Right cardiac atrium (tissue), 5 donors: ENCODE results near the gene PLEKHO2. TPM values are rescaled to one million over a fixed set of nuclear protein-coding genes. Genes with fewer than 3 reads are reported as not detected.
A peak's percentile ranks its signal among the peaks of the same experiment; 100 is the strongest.
"Not testable (repeated sequence)": the region's sequence is repeated elsewhere in the genome, so short reads cannot be mapped to it uniquely, and the experiment has no call there.

ENCODE experiments used
- ATAC-seq, 2 donors: fragments of 200-7000 bp; cut with Tn5 transposase; one replicate each; pipeline versions ENCODE4 v1.8.0 to v1.9.1; 2020; ENCODE audit warnings: moderate library complexity in 2 of 2, mild to moderate bottlenecking in 1 of 2
- DNase-seq, 3 donors: peaks; one replicate each; pipeline ENCODE4 v3.0.0-alpha.2; 2020
- H3K27ac ChIP-seq: one replicate; pipeline ENCODE4 v1.5.1; 2013; ENCODE audit warnings: mild to moderate bottlenecking, low read length, control low read depth, moderate library complexity
- H3K27me3 ChIP-seq: one replicate; pipeline ENCODE4 v1.6.1; 2013; ENCODE audit not compliant: control insufficient read depth, insufficient read depth
- H3K4me1 ChIP-seq: one replicate; pipeline ENCODE4 v1.6.1; 2013; ENCODE audit warnings: low read length; ENCODE audit not compliant: control insufficient read depth, insufficient read depth
- H3K4me3 ChIP-seq: one replicate; pipeline ENCODE4 v1.5.1; 2013; ENCODE audit warnings: low read length, control low read depth
- H3K9me3 ChIP-seq: one replicate; pipeline ENCODE4 v1.6.1; 2013; ENCODE audit warnings: low read length; ENCODE audit not compliant: control insufficient read depth
- WGBS: extraction: QIAGEN DNeasy Blood & Tissue Kit; methylation state at CpG from one replicate; pipeline ENCODE4 v1.1.7; 2013; 5-methylcytosine and 5-hydroxymethylcytosine counted together
- intact Hi-C, 4 donors: fragments of 100-400 bp; cut with DNase I; formaldehyde crosslinking; loops; one replicate each; pipeline versions ENCODE4 v1.11.0 to v1.14.0; 2022 to 2023
- polyA plus RNA-seq: library from polyadenylated mRNA; stranded (reverse); fragments of 200-250 nt; gene quantifications from one replicate; pipeline ENCODE4 v1.2.3, GENCODE V29; 2013
- total RNA-seq, 4 donors: library from RNA; stranded (reverse); fragmentation: NEBNext Ultra II Directional; extraction: Animal tissue kit (Norgen Biotek cat#: 25700); gene quantifications; one replicate each; pipeline ENCODE4 v1.2.1, GENCODE V29; 2021
- donor health status: healthy with polysubstance abuse.
- donor health status: DM: no; HTN: yes; CAD: no.
- donor health status: DM: no; HTN: no; CAD: no.
- donor health status: DM: no; HTN: yes; CAD: no; lungs with severe emphysema.
- donor health status: DM: yes; HTN: yes; CAD: no.

PLEKHO2 gene
- total and polyA plus RNA-seq, 5 donors = 11.6 to 22.3 (median 12.6) TPM

GRCh38 chr15:64807051-64807749, 34.5 kb upstream of the PLEKHO2 start:
- DNase-seq (peak in 1 of 3 donors; percentile 54), ATAC-seq (peak in 1 of 2 donors; percentile 6)
- H3K9me3 ChIP-seq = no peaks in the 10 kb centered on the region
- H3K27me3 ChIP-seq = no peaks in the 10 kb centered on the region
- no peak overlapping the region for H3K4me3 ChIP-seq
- intact Hi-C loops = loop anchor here in 1 of 4 donors (5.0 kb wide), 1 partner anchor 75 kb away; no protein-coding TSS in a partner anchor
- no peak overlapping the region for H3K27ac ChIP-seq
- WGBS = 55% methylated on average over 13 of the region's 13 CpGs
- H3K4me1 ChIP-seq = no peaks in the 10 kb centered on the region

GRCh38 chr15:64807751-64808222, 33.9 kb upstream of the PLEKHO2 start:
- intact Hi-C loops = loop anchor here in 1 of 4 donors (5.0 kb wide), 1 partner anchor 75 kb away; no protein-coding TSS in a partner anchor
- H3K4me1 ChIP-seq = no peaks in the 10 kb centered on the region
- H3K27me3 ChIP-seq = no peaks in the 10 kb centered on the region
- no peak overlapping the region for H3K27ac ChIP-seq
- no peak overlapping the region for H3K4me3 ChIP-seq
- H3K9me3 ChIP-seq = no peaks in the 10 kb centered on the region
- ATAC-seq (peak in 1 of 2 donors; percentile 4), DNase-seq (peak in 1 of 3 donors; percentile 59)
- 72% methylated on average over 6 of the region's 6 CpGs for WGBS

DNA sequence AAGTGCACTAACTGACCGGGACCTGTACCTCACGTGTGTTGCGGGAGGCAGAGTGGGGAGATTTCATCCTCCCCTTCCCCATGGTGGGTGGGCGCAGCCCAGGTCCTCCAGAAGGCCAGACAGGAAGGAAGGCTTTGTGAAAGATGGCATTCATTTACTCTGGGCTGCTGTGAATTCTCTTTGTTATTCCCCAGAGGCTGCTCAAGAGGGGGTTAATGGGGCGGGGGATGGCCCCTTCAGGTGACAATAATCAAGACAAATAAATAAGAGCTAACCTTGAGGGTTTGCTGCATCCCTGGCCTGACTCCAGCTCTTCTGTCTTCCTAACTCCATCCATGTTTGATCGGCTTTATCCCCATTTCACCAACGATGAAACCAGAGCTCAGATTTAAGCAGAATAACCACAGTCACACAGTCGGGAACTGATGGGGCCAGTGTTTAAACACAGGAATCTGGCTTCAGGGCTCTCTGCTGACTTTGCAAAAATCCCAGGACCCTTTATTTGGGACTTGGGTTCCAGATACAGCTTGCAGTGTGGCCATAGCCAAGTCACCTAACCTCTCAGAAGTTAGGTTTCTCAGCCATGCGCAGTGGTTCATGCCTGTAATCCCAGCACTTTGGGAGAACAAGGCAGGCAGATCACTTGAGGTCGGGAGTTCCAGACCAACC, 32.8 kb upstream of the PLEKHO2 start:
- H3K4me1 ChIP-seq = no peaks in the 10 kb centered on the region

GRCh38 chr15:64809649-64810496, 31.8 kb upstream of the PLEKHO2 start:
- H3K27me3 ChIP-seq = no peaks in the 10 kb centered on the region
- H3K4me1 ChIP-seq = no peaks in the 10 kb centered on the region
- 32% methylated on average over 14 of the region's 14 CpGs for whole genome bisulfite sequencing
- intact Hi-C loops = loop anchor here (2.0 to 5.0 kb wide), 5 partner anchors 63 to 79 kb away; no protein-coding TSS in a partner anchor
- no peak overlapping the region for H3K4me3 ChIP-seq
- peak; percentile 85 to 93 (median 91) for DNase-seq
- peak; percentile 81 to 82 for ATAC-seq
- no peaks in the 10 kb centered on the region for H3K9me3 ChIP-seq
- no peak overlapping the region for H3K27ac ChIP-seq

More for the DNA sequence above, 32.8 kb upstream of the PLEKHO2 start:
- no peak overlapping the region for H3K27ac ChIP-seq
- DNase-seq (peak in 1 of 3 donors; percentile 12), ATAC-seq (no peak)
- intact Hi-C loops = loop anchor here in 1 of 4 donors (5.0 kb wide), 1 partner anchor 77 kb away; no protein-coding TSS in a partner anchor
- no peak overlapping the region for H3K4me3 ChIP-seq
- WGBS = 71% methylated on average over 10 of the region's 10 CpGs
- H3K9me3 ChIP-seq = no peaks in the 10 kb centered on the region
- no peaks in the 10 kb centered on the region for H3K27me3 ChIP-seq

DNA sequence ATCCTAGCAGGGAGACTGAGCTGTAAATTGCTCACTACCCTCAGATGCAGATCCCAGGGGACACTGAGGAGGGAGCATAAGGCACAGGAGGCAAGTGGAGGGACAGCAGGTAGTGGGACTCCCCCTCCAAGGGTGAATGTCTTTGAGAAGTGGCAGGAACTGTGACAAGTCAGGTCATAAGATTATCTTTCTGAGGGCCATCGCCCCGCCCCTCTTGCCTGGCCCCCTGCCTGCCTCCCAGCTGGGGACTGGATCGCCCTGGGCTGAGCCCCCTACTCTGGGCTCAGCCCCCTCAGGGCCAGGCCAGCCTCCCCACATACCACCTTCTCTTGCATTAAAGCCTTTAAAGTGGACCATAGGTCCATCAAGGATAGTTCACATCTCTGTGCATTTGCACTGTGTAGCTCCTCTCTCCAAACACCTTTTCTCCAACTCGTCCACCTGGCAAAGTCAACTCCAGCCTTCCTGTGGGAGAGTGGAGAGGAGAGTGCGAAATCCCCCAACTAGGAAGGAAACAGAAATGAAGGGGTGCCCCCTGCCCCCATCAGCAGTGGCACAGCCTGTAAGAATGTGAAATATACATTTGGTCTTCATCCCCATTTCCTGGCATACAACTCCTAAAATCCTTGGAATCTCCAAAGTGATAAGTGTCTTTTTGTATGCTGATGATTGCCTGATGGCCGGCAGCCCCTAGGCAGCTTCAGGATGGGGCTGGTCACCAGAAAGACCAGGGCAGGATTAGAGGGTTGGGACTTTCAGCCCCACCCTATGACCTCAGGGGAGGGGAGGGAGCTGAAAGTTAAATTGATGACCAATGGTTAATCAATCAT, 31.0 kb upstream of the PLEKHO2 start:
- H3K9me3 ChIP-seq = no peaks in the 10 kb centered on the region
- H3K27me3 ChIP-seq = no peaks in the 10 kb centered on the region
- intact Hi-C loops = loop anchor here (2.0 to 5.0 kb wide), 5 partner anchors 63 to 80 kb away; no protein-coding TSS in a partner anchor
- WGBS = 76% methylated on average over 6 of the region's 6 CpGs
- no peak overlapping the region for H3K27ac ChIP-seq
- ATAC-seq (no peak), DNase-seq (peak in 1 of 3 donors; percentile 46)
- no peaks in the 10 kb centered on the region for H3K4me1 ChIP-seq
- no peak overlapping the region for H3K4me3 ChIP-seq

DNA sequence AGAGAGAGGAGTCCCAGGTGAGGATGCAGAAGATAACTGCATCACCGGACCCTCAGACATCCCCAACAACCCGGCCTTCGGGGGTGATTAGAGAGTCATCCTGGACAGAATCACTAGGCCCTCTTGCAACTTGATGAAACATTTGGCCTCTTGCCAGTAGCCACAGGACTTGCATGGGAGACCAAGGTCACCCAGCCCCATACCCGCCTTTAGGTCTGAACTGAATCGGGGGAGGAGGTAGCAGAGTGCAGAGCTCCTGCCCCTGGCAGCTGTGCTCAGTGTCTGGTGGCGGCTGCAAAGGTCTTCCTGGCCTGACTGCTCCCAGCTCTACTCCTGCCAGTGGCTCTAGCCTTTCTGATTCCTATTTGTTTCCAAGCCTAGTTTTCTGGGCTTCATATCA, 28.6 kb upstream of the PLEKHO2 start:
- no peak overlapping the region for H3K4me3 ChIP-seq
- intact Hi-C loops = loop anchor here in 3 of 4 donors (5.0 kb wide), 3 partner anchors 66 to 81 kb away; no protein-coding TSS in a partner anchor
- DNase-seq (peak in 2 of 3 donors; percentile 15 to 23), ATAC-seq (peak; percentile 45 to 55)
- H3K9me3 ChIP-seq = no peaks in the 10 kb centered on the region
- H3K4me1 ChIP-seq = no peaks in the 10 kb centered on the region
- H3K27me3 ChIP-seq = no peaks in the 10 kb centered on the region
- no peak overlapping the region for H3K27ac ChIP-seq
- 31% methylated on average over 6 of the region's 6 CpGs for WGBS

DNA sequence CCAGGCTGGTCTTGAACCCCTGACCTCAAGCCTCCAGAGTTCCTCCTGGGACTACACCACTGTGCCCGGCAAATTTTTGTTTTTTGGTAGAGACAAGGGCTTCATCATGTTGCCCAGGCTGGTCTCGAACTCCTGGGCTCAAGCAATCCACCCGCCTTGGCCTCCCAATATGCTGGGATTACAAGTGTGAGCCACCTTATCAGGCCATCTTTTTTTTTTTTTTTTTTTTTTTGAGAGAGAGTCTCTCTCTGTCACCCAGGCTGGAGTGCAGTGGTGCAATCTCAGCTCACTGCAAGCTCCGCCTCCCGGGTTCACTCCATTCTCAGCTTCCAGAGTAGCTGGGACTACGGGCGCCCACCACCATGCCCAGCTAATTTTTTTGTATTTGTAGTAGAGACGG, 27.4 kb upstream of the PLEKHO2 start:
- not testable (repeated sequence) for H3K9me3 ChIP-seq, H3K27ac ChIP-seq, DNase-seq, ATAC-seq, H3K27me3 ChIP-seq, H3K4me3 ChIP-seq, H3K4me1 ChIP-seq
- WGBS = 97% methylated on average over 8 of the region's 8 CpGs
- intact Hi-C loops = loop anchor here in 3 of 4 donors (5.0 kb wide), 3 partner anchors 67 to 82 kb away; no protein-coding TSS in a partner anchor

DNA sequence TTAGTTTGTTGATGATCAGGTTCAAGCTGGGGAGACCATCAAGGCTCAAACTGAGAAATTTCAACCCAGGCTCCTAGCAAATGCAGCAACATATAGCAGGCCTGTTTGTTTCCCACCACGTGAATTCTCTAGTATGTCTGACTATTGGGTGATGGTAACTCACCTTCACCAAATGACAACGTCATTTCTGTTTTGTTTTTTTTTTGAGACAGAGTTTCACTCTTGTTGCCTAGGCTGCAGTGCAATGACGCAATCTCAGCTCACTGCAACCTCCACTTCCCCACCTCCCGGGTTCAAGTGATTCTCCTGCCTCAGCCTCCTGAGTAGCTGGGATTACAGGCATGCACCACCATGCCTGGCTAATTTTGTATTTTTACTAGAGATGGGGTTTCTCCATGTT, 26.8 kb upstream of the PLEKHO2 start:
- 80% methylated on average over 4 of the region's 4 CpGs for WGBS
- not testable (repeated sequence) for H3K27ac ChIP-seq, ATAC-seq, H3K4me3 ChIP-seq, H3K27me3 ChIP-seq, H3K4me1 ChIP-seq, DNase-seq, H3K9me3 ChIP-seq
- intact Hi-C loops = loop anchor here in 3 of 4 donors (5.0 kb wide), 3 partner anchors 68 to 83 kb away; no protein-coding TSS in a partner anchor

GRCh38 chr15:64816452-64816851, 25.3 kb upstream of the PLEKHO2 start:
- intact Hi-C loops = no loop called here
- no peak overlapping the region for H3K27ac ChIP-seq
- no peaks in the 10 kb centered on the region for H3K27me3 ChIP-seq
- no peaks in the 10 kb centered on the region for H3K4me1 ChIP-seq
- WGBS = 88% methylated on average over 13 of the region's 13 CpGs
- no peak overlapping the region for H3K4me3 ChIP-seq
- DNase-seq (no peak), ATAC-seq (no peak)
- H3K9me3 ChIP-seq = no peaks in the 10 kb centered on the region
